GM12872 (cell line): ENCODE results near the gene NUDT7.

Experiments
- CTCF ChIP-seq: IDR thresholded peaks from 3 replicates; pipeline ENCODE4 v1.5.1; 2011; ENCODE audit warnings: low read depth, mild to moderate bottlenecking, low read length, moderate library complexity; ENCODE audit not compliant: insufficient read depth

NUDT7 gene

GRCh38 chr16:77745972-77746371 lies 23.7 kb downstream of the NUDT7 start:
- no peak for TF ChIP-seq CTCF

- no peak for TF ChIP-seq CTCF
These were observed 26.2 kb downstream of the NUDT7 start for GRCh38 chr16:77748421-77749005.

GRCh38 chr16:77749415-77749814 lies 27.1 kb downstream of the NUDT7 start:
- TF ChIP-seq CTCF: no peak

- TF ChIP-seq CTCF: no peak
These were observed 35.7 kb downstream of the NUDT7 start for GRCh38 chr16:77758046-77758445.

GRCh38 chr16:77758508-77758907 lies 36.2 kb downstream of the NUDT7 start:
- no peak for TF ChIP-seq CTCF

- no peak for TF ChIP-seq CTCF
These were observed 36.9 kb downstream of the NUDT7 start for GRCh38 chr16:77759201-77759600.

GRCh38 chr16:77759821-77760220 lies 37.5 kb downstream of the NUDT7 start:
- no peak for TF ChIP-seq CTCF
